Activated T-cell treated with anti-CD3 and anti-CD28 coated beads for 48 hours (primary cell): Measurements from ENCODE around the gene COL11A2.

ENCODE experiments used
- DNase-seq: peaks from one replicate; pipeline ENCODE4 v3.0.0-alpha.2; 2020; ENCODE audit warnings: low read depth

COL11A2 gene

DNA sequence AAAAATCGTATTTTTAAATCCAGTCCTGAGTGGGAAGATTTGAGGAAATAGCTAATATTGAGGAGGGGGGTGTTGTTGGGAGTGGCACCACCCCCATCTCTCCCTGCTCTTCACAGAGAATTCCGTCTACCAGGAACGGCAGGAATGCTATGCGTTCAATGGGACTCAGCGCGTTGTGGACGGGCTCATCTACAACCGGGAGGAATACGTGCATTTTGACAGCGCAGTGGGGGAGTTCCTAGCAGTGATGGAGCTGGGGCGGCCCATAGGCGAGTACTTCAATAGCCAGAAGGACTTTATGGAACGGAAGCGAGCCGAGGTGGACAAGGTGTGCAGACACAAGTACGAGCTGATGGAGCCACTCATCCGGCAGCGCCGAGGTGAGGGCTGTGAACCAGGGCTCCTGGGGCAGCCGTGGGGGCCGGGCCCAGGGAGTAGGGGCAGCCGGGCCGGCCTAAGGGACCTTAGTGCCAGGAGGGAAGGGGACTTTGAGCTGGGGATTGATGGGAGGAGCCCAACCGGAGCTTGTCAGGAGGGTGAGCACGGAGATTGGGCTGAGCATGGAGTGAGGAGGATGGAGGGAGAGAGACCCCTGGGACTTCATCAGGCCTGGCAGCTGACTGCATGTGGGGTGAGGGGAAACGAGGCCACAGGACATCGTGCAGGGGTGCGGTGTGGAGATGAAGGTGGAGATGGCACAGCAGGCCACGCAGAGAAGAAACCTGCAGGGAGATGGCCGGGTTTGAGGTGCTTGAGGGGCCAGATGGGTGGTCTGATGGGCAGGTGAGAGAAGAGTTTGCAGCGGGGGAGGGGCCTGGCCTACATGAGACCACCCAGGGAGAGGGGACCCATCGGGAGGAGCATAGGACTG lies 75.2 kb downstream of the COL11A2 start:
- no peak for DNase-seq

DNA sequence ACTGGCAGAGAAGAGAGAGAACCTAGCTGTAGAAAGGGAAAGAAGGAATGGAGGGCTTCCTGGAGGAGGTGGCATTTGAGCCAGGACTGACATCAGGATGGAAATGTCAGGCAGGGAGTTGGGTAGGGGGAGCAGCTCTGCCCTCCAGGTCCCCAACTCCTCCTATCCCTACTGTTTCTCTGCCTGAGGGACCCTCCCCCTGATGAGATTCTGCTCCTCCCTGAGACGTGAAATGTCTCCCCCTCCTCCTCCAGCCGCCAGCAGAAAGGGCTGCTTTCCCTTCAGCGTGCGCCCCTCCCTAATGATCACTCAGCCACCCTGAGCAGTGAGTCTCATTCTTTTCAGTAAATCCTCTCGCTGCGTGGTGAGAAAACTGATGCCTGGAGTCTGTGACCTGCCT lies 75.8 kb downstream of the COL11A2 start:
- no peak for DNase-seq

DNA sequence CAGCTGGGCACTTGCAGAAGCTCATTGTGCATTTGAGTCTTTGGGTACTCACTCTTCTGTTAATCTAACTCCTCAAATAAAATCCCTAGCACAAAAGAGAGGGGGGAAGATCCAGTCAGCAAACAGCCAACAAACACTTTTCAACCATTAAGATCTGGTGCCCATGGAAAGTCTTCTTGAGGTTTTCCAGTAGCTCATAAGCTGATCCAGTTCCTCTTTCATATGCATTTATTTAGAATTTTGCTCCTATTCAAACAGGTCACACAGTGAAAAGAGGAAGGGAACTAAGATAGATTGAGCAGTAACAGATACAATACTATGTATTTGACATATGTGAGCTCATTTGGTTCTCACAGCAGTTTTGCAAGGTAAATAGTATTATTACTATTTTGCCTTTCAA lies 77.9 kb downstream of the COL11A2 start:
- DNase-seq = no peak

DNA sequence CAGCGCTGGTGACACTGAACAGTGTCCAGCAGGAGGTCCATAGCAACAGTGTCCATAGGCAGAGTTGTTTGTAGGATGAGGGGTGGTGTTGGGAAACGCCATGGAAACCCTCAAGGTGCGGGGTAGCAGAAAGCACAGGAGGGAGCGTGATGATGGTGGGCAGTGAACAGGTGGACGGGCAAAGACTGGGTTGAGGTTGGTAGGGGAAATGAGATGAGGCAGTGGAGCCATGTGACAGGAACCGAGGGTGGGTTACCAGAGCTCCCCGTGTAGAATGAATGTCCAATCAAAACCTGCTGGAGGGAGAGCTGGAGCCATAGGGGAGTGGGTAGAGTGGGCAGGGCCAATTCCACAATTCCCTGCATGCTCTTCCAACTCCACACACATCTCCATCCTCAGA lies 78.5 kb downstream of the COL11A2 start:
- no peak for DNase-seq
